Measurements from ENCODE around the gene ENTHD1.

ENTHD1 gene

GRCh38 chr22:39724390-39724789 is 169.2 kb downstream of the ENTHD1 start:
- no peak overlapping the region for H3K4me3 ChIP-seq (IDR thresholded peaks at IDR 0.05; ENCODE audit: insufficient read depth, low read depth, low read length)
- H3K9ac ChIP-seq: no peak overlapping the region
- H3K79me2 ChIP-seq (ENCODE audit: insufficient read depth, low read depth): no peaks in the 10 kb centered on the region
- no peaks in the 10 kb centered on the region for H3K36me3 ChIP-seq (ENCODE audit: insufficient read depth)
- H3K27me3 ChIP-seq (ENCODE audit: insufficient read depth, low read depth): peaks cover 55% of the 10 kb centered on the region
- H3K4me2 ChIP-seq: no peak overlapping the region
- no peaks in the 10 kb centered on the region for H4K20me1 ChIP-seq (ENCODE audit: insufficient read depth)
- no peak for TF ChIP-seq CTCF (conservative IDR thresholded peaks at IDR 0.05; ENCODE audit: low read depth, low read length)
- H3K4me1 ChIP-seq (ENCODE audit: low read depth, poor library complexity, severe bottlenecking): no peaks in the 10 kb centered on the region
- no peak overlapping the region for H3K27ac ChIP-seq
- no peak overlapping the region for H2AFZ ChIP-seq (ENCODE audit: low read depth)

GRCh38 chr22:39723899-39724351 is 169.6 kb downstream of the ENTHD1 start:
- no peaks in the 10 kb centered on the region for H3K4me1 ChIP-seq (ENCODE audit: low read depth, poor library complexity, severe bottlenecking)
- H3K79me2 ChIP-seq (ENCODE audit: insufficient read depth, low read depth): no peaks in the 10 kb centered on the region
- no peak overlapping the region for H3K27ac ChIP-seq
- H4K20me1 ChIP-seq (ENCODE audit: insufficient read depth): no peaks in the 10 kb centered on the region
- H3K27me3 ChIP-seq (ENCODE audit: insufficient read depth, low read depth): peaks cover 55% of the 10 kb centered on the region
- no peak overlapping the region for H3K4me3 ChIP-seq (IDR thresholded peaks at IDR 0.05; ENCODE audit: insufficient read depth, low read depth, low read length)
- TF ChIP-seq CTCF (conservative IDR thresholded peaks at IDR 0.05; ENCODE audit: low read depth, low read length): no peak
- no peak overlapping the region for H2AFZ ChIP-seq (ENCODE audit: low read depth)
- H3K4me2 ChIP-seq: no peak overlapping the region
- no peaks in the 10 kb centered on the region for H3K36me3 ChIP-seq (ENCODE audit: insufficient read depth)
- H3K9ac ChIP-seq: no peak overlapping the region

- Histone ChIP-seq H3K27me3 (ENCODE audit: insufficient read depth, low read depth) (peaks cover 52% of the 10 kb centered on the region), H3K9ac (no peak overlapping the region), H3K79me2 (ENCODE audit: insufficient read depth, low read depth) (no peaks in the 10 kb centered on the region), H3K4me2 (no peak overlapping the region), H4K20me1 (ENCODE audit: insufficient read depth) (no peaks in the 10 kb centered on the region), H3K36me3 (ENCODE audit: insufficient read depth) (no peaks in the 10 kb centered on the region), H3K4me1 (ENCODE audit: low read depth, poor library complexity, severe bottlenecking) (no peaks in the 10 kb centered on the region), H3K4me3 (IDR thresholded peaks at IDR 0.05; ENCODE audit: insufficient read depth, low read depth, low read length) (no peak overlapping the region), H2AFZ (ENCODE audit: low read depth) (no peak overlapping the region), H3K27ac (no peak overlapping the region)
- TF ChIP-seq CTCF (conservative IDR thresholded peaks at IDR 0.05; ENCODE audit: low read depth, low read length): no peak
These were observed 170.1 kb downstream of the ENTHD1 start for GRCh38 chr22:39723463-39723862.

- H3K4me3 ChIP-seq (IDR thresholded peaks at IDR 0.05; ENCODE audit: insufficient read depth, low read depth, low read length): no peak overlapping the region
- H3K27me3 ChIP-seq (ENCODE audit: insufficient read depth, low read depth): peaks cover 48% of the 10 kb centered on the region
- H3K4me1 ChIP-seq (ENCODE audit: low read depth, poor library complexity, severe bottlenecking): no peaks in the 10 kb centered on the region
- no peaks in the 10 kb centered on the region for H3K79me2 ChIP-seq (ENCODE audit: insufficient read depth, low read depth)
- H3K27ac ChIP-seq: no peak overlapping the region
- no peak for TF ChIP-seq CTCF (conservative IDR thresholded peaks at IDR 0.05; ENCODE audit: low read depth, low read length)
- H3K36me3 ChIP-seq (ENCODE audit: insufficient read depth): no peaks in the 10 kb centered on the region
- H2AFZ ChIP-seq (ENCODE audit: low read depth): no peak overlapping the region
- no peak overlapping the region for H3K9ac ChIP-seq
- H4K20me1 ChIP-seq (ENCODE audit: insufficient read depth): no peaks in the 10 kb centered on the region
- H3K4me2 ChIP-seq: no peak overlapping the region
These were observed 171.1 kb downstream of the ENTHD1 start for GRCh38 chr22:39722501-39722900.

GRCh38 chr22:39722032-39722325 is 171.6 kb downstream of the ENTHD1 start:
- Histone ChIP-seq H3K27me3 (ENCODE audit: insufficient read depth, low read depth) (peaks cover 43% of the 10 kb centered on the region), H4K20me1 (ENCODE audit: insufficient read depth) (no peaks in the 10 kb centered on the region), H3K4me3 (IDR thresholded peaks at IDR 0.05; ENCODE audit: insufficient read depth, low read depth, low read length) (no peak overlapping the region), H3K27ac (no peak overlapping the region), H3K9ac (no peak overlapping the region), H3K4me1 (ENCODE audit: low read depth, poor library complexity, severe bottlenecking) (no peaks in the 10 kb centered on the region), H2AFZ (ENCODE audit: low read depth) (no peak overlapping the region), H3K36me3 (ENCODE audit: insufficient read depth) (no peaks in the 10 kb centered on the region), H3K4me2 (no peak overlapping the region), H3K79me2 (ENCODE audit: insufficient read depth, low read depth) (no peaks in the 10 kb centered on the region)
- TF ChIP-seq CTCF (conservative IDR thresholded peaks at IDR 0.05; ENCODE audit: low read depth, low read length): no peak
